Astrocyte (in vitro differentiated cells and primary cell): ENCODE results near the gene FAM171A2.

Experiments used
- EZH2 ChIP-seq: IDR thresholded peaks from 2 replicates; pipeline ENCODE4 v1.6.1; 2012; ENCODE audit warnings: mild to moderate bottlenecking, low read length, inconsistent platforms; ENCODE audit not compliant: insufficient read depth
- TF ChIP-seq, protein P1 (sequence below): IDR thresholded peaks from 2 replicates; pipeline ENCODE4 v1.5.1; 2011; ENCODE audit warnings: low read depth, mild to moderate bottlenecking, inconsistent platforms, low read length, moderate library complexity; ENCODE audit not compliant: insufficient read depth

DNA sequence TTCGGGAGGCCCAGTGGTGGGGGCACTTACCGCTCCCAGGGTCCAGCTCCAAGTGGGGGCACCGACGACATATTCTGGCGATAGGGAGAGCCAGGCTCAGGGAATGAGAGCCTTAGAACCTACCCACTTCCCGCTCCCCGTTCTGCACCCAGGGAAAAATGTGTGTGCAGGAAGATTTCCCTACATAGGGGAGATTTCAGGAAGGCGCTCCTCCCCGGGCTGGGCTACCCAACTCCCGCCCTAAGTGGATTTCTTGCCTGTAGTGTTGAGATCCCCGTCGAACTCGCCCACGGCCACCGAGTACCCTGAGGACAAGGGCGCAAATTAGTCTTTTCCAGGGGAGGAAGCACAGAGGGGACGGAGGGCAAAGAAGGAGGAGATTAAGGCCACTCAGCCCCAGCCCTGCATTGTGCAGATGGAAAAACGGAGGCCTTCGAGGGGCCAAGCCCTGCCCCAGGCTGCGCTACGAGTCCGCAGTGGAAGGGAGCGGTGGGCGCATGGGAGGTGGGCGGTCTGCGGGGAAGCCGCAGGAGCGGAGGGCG is 20.7 kb upstream of the FAM171A2 start:
- TF ChIP-seq, protein P1, sequence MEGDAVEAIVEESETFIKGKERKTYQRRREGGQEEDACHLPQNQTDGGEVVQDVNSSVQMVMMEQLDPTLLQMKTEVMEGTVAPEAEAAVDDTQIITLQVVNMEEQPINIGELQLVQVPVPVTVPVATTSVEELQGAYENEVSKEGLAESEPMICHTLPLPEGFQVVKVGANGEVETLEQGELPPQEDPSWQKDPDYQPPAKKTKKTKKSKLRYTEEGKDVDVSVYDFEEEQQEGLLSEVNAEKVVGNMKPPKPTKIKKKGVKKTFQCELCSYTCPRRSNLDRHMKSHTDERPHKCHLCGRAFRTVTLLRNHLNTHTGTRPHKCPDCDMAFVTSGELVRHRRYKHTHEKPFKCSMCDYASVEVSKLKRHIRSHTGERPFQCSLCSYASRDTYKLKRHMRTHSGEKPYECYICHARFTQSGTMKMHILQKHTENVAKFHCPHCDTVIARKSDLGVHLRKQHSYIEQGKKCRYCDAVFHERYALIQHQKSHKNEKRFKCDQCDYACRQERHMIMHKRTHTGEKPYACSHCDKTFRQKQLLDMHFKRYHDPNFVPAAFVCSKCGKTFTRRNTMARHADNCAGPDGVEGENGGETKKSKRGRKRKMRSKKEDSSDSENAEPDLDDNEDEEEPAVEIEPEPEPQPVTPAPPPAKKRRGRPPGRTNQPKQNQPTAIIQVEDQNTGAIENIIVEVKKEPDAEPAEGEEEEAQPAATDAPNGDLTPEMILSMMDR: no peak
- TF ChIP-seq EZH2: no peak
